AG09319 (cell line): ENCODE data around the gene LAMTOR4.
A peak's percentile ranks its signal among the peaks of the same experiment; 100 is the strongest.
"Not testable (repeated sequence)": the region's sequence is repeated elsewhere in the genome, so short reads cannot be mapped to it uniquely, and the experiment has no call there.

Source experiments
- DNase-seq: peaks from one replicate; pipeline ENCODE4 v3.0.0-alpha.2; 2010; ENCODE audit warnings: low read depth; ENCODE audit errors: extremely low read depth
- TF ChIP-seq, protein P1 (sequence below): IDR thresholded peaks from 2 replicates; pipeline ENCODE4 v1.5.1; 2011; ENCODE audit warnings: low read depth, mild to moderate bottlenecking, inconsistent platforms, low read length, moderate library complexity

The LAMTOR4 gene

DNA sequence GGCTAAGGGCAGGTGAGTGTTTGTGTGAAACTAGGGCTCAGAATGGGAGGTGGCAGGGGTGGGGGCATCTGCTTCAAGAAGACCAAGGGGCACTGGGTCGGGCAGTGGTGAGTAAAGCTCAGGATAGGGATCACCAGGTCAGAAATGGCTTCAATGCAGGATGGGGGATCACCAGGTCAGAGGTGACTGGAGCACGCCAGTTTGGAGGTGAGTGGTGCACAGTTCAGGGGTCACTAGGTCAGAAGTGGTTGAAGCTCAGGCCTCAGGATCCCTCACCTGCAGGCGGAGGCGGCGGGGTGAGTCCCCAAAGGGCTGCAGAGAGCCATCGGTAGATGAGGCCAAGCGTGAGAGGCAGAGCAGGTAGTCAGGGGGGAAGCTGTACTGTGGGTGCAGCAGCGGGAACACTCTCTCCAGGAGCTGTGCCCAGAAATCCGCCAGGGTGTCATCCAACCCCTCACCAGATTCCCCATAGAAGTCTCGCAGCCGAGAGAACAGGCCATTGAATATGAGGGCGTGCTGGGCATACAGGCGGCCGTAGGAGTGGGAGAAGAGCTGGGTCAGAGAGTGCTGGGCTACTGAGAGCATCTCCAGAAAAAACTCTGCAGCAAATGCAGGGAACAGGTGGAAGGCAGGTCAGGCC lies 26.7 kb downstream of the LAMTOR4 start:
- TF ChIP-seq, protein P1, sequence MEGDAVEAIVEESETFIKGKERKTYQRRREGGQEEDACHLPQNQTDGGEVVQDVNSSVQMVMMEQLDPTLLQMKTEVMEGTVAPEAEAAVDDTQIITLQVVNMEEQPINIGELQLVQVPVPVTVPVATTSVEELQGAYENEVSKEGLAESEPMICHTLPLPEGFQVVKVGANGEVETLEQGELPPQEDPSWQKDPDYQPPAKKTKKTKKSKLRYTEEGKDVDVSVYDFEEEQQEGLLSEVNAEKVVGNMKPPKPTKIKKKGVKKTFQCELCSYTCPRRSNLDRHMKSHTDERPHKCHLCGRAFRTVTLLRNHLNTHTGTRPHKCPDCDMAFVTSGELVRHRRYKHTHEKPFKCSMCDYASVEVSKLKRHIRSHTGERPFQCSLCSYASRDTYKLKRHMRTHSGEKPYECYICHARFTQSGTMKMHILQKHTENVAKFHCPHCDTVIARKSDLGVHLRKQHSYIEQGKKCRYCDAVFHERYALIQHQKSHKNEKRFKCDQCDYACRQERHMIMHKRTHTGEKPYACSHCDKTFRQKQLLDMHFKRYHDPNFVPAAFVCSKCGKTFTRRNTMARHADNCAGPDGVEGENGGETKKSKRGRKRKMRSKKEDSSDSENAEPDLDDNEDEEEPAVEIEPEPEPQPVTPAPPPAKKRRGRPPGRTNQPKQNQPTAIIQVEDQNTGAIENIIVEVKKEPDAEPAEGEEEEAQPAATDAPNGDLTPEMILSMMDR = no peak
- DNase-seq = no peak

GRCh38 chr7:100176096-100177044 lies 27.7 kb downstream of the LAMTOR4 start:
- DNase-seq = no peak

DNA sequence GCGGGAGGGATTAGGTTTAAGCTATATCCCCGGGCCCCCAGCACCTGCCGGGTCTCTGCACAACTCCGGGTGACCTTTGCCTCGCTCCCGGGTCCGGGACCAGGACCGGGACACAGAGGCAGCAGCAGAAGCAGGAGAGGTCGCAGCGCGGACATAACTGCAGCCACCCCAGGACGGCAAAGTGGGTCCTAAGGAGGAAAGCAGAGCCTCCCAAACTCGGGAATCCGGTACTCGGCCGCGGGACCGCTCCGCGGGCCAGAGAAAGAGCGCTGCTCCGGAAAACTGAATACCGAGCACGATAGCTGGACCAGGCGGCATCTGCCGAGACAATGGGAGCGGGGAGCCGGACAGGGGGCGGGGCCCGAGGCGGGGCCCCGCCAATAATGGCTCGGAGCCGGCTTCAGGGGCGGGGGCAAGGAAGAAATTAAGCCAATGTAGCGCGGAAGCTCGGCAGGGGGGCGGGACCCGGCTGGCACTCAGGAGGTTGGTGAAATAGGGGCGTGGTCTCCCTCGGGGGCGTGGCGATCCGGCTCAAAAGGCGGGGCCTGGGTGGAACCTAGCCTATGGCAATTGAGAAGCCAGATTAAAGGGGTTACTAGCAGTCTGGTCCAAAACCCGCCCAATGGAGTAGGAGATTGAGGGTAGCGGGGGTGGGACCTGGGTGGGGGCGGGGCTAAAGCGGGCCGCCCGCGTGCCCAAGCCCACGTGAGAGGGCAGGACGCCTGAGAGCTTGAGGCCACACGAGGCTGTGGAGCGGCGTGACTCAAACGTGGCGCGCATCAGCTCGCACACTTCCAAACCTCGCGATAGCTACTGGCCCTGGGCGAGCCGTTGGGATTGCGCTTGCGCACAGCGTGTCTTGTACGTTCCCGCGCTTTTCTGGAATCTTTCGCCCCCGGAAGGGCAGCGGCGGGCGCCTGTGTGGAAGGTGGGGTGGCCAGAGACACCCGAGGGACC lies 28.6 kb downstream of the LAMTOR4 start, which contains the start of the genes GPC2 and STAG3:
Gene GPC2, minus strand, starts transcription at position 337 of the 957 bp plus-strand sequence. Its CDS starts 182 bp downstream, at position 155.
Gene STAG3, plus strand, starts transcription at position 874 of the 957 bp plus-strand sequence. CDS start 2,639 bp downstream, outside the sequence.
- TF ChIP-seq, protein P1 = no peak
- peak; percentile 89 for DNase-seq

More at GRCh38 chr7:100176096-100177044, 27.7 kb downstream of the LAMTOR4 start:
- TF ChIP-seq, protein P1 = no peak

GRCh38 chr7:100180084-100180483 lies 31.4 kb downstream of the LAMTOR4 start:
- DNase-seq = not testable (repeated sequence)

GRCh38 chr7:100182616-100183015 lies 33.9 kb downstream of the LAMTOR4 start:
- not testable (repeated sequence) for DNase-seq

- DNase-seq = not testable (repeated sequence)
Observed at GRCh38 chr7:100183090-100183489, 34.4 kb downstream of the LAMTOR4 start.

DNA sequence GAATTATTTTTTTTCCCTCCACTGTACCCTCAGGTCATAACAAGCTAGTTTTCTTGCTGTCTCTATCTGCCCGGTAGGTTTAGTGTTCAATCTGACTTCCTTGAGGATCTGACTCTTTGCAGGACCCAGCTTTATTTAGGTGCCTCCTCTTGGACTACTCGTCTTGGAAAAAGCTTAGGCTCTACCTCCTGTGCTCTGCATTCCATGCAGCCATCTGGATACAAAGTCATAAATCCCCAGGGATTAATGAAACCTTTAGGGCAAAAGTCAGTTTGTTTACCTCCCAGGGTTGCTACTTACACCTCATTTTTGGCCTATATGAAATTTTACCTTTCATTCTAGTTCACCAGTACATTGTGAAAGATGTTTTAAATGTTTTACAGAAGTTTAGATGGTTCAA lies 37.0 kb downstream of the LAMTOR4 start:
- TF ChIP-seq, protein P1 = no peak
- DNase-seq = no peak

GRCh38 chr7:100189061-100189460 lies 40.3 kb downstream of the LAMTOR4 start:
- TF ChIP-seq, protein P1 = no peak
- no peak for DNase-seq
